HK-2 (cell line): Measurements from ENCODE around the gene LSR.
"Not testable (repeated sequence)": the region's sequence is repeated elsewhere in the genome, so short reads cannot be mapped to it uniquely, and the experiment has no call there.

Experiments
- DNase-seq: peaks from one replicate; pipeline ENCODE4 v3.0.0-alpha.2; 2018; ENCODE audit not compliant: unreplicated experiment

Gene LSR

DNA sequence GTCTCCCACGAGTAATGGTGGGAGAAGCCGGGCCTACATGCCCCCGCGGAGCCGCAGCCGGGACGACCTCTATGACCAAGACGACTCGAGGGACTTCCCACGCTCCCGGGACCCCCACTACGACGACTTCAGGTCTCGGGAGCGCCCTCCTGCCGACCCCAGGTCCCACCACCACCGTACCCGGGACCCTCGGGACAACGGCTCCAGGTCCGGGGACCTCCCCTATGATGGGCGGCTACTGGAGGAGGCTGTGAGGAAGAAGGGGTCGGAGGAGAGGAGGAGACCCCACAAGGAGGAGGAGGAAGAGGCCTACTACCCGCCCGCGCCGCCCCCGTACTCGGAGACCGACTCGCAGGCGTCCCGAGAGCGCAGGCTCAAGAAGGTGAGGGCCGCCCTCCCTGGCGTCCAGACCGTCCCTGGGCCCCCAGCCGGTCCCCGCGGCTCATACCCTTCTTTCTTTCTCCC is 18.6 kb downstream of the LSR start:
- DNase-seq = peak; percentile 50

GRCh38 chr19:35267818-35268535 is 19.2 kb downstream of the LSR start:
- DNase-seq = peak; percentile 77

DNA sequence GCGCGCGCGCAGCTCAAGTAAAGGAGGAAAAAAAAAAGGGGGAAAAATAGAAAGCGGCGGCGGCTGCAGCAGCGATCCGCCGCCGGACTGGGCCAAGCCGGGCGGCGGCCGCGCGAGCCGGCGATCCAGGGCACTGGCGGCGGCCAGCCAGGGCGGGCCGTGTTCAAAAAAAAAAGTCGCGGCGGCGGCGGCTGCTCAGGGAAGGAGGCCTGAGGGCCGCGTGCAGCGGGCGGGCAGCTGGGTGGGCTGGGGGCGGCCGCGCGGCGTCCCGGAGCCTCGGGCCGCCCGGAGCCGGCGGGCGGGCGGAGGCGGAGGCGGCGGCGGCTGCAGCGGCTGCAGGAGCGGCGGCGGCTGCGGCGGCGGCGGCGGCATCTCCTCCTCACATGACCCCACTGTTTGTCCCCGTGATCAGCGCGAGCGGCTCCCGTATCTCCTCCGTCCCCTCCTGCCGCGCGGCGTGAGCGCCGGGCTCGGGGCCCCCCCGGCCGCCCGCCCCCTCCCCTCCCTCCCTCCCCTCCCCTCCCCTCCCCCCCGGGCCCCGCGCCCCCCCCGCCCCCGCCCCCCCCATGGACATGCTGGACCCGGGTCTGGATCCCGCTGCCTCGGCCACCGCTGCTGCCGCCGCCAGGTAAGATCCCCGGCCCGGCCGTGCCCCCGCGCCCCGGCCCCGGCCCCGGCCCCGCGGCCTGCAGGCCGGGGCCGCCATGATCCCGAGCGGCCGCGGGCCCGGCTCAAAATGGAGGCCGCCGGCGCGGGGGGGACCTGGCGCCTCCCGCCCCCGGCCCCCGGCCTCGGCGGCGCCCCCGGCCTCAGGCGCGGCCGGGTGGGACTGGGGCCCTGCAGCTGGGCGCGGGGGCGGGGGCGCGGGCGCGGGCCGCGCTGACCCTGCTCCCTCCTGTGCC is 20.0 kb downstream of the LSR start, which contains the start of gene USF2:
TSS of gene USF2 (plus strand) at position 427 of the 902 bp plus-strand sequence. CDS start at position 567, 140 bp downstream.
- peak; percentile 62 for DNase-seq

DNA sequence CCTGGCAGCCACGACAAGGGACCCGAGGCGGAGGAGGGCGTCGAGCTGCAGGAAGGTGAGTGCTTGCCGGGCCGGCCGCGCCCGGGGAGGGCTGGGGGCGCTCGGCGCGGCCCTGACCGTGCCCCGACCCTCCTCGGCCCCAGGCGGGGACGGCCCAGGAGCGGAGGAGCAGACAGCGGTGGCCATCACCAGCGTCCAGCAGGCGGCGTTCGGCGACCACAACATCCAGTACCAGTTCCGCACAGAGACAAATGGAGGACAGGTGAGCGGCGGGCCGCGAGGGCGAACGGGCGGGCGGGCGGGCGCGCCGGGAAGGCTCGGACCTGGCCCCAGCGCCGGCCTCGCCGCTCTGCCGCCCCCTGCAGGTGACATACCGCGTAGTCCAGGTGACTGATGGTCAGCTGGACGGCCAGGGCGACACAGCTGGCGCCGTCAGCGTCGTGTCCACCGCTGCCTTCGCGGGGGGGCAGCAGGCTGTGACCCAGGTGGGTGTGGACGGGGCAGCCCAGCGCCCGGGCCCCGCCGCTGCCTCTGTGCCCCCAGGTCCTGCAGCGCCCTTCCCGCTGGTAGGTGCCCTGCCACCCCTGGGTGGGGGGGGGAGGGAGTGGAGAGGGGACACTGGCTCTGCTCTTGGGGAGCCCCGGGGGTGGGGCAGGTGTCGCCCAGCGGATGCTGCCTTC is 20.8 kb downstream of the LSR start:
- DNase-seq = peak; percentile 94

DNA sequence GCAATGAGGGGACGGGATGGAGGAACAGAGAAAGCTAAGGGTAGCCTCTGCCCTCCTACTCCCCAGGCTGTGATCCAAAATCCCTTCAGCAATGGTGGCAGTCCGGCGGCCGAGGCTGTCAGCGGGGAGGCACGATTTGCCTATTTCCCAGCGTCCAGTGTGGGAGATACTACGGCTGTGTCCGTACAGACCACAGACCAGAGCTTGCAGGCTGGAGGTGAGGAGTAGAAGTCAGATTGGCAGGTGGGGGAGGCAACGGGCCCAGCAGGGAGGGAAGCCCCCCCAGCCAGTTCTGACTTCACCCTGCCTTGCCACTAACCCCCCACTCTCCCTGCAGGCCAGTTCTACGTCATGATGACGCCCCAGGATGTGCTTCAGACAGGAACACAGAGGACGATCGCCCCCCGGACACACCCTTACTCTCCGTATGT is 21.6 kb downstream of the LSR start:
- DNase-seq = no peak

DNA sequence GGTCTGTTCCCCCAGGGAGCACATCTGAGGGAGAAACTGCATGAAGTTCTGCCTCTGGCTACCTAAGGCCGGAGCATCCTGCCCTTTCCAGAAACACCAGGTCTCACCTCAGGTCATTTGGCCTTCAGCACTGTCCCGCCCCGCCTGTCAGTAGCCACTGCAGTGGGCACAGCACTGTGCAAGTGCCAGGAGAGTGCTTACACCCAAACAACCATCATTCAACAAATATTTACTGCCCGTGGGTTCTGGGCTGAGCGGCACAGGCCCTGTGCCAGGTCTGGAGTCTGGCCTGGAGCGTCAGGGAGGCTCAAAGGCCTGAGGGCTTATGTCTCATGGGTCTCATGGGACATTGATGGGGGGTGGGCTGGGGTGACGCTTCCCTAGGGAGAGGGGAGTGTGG is 22.7 kb downstream of the LSR start:
- DNase-seq = no peak

GRCh38 chr19:35272122-35272719 is 23.4 kb downstream of the LSR start:
- DNase-seq = no peak

- DNase-seq = no peak
These were observed 24.3 kb downstream of the LSR start for GRCh38 chr19:35272954-35273649.

GRCh38 chr19:35273686-35274259 is 25.0 kb downstream of the LSR start:
- DNase-seq = no peak

DNA sequence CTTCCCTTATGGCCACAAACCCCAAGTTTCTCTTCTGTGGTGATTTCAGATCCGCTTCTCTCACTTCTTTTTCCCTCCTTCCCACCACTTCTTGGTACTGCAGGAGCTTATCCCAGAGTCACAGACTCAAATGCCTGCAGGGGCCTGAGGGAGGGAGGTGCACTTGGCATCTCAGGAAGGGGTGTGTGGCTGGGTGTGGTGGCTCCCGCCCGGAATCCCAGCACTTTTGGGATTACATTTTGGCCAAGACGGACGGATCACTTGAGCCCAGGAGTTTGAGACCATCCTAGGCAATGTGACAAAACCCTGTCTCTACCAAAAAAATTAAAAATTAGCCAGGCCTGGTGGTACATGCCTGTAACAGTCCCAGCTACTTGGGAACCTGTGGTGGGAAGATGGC is 25.5 kb downstream of the LSR start:
- no peak for DNase-seq

DNA sequence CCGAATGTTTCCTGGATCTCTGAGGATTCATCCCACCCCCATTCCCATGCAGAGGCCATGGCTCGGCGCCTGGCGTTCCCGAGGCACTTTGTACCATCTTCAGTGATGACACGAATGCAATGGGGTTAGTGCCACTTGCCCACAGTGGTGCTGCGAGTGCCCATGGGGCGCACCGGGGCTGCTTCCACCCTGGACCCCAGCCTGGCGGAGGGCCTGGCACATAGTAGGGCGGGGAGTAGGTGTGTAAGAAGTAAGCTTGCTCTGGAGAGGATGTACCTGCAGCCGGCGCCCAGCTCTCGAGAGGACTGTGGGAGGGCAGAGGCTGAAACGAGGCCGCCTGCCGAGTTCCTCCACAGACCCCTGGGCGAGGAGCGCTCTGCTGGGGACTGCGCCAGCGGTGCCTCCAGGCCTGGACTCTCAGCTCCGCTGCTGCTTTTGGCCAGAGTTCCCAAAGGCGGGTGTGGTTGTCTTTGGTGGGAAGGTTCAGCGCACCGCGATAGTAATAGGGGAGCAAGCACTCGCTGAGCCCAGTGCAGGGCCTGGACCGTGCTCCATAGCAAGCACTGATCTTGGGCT is 28.0 kb downstream of the LSR start:
- DNase-seq = no peak

- no peak for DNase-seq
These were observed 29.9 kb downstream of the LSR start for GRCh38 chr19:35278578-35279284.

DNA sequence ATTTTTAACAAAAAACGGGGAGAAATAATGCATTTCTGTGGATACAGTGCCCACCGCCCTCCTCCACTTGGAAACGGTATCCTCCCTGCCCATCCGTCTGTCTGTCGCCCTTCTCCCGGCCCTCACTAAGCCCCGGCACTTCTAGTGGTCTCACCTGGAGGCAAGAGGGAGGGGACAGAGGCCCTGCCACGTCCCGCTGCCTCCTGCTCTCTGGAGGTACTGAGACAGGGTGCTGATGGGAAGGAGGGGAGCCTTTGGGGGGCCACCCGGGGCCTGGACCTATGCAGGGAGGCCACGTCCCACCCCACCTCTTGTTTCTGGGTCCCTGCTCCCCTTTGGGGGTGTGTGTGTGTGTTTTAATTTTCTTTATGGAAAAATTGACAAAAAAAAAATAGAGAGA is 30.6 kb downstream of the LSR start:
- DNase-seq = no peak

GRCh38 chr19:35279985-35280821 is 31.4 kb downstream of the LSR start:
- no peak for DNase-seq

- DNase-seq = no peak
These were observed 32.5 kb downstream of the LSR start for GRCh38 chr19:35281303-35281702.

GRCh38 chr19:35284153-35285094 is 35.6 kb downstream of the LSR start:
- no peak for DNase-seq

DNA sequence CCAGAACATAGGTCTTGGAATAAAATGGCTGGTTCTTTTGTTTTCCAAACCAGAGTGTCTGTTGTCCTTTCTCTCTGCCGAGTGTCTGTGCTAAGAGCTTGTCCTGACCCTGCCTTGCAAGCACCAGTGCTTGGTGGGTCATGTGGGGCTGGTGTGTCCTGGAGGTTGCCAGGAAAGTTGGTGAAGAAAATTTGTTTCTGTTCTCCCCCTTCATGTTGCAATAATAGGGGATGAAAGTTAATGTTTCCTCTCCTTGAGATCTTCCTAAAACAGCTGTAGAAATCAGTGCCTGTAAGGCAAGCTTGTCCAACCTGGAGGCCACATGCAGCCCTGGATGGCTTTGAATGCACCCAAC is 36.3 kb downstream of the LSR start:
- no peak for DNase-seq

DNA sequence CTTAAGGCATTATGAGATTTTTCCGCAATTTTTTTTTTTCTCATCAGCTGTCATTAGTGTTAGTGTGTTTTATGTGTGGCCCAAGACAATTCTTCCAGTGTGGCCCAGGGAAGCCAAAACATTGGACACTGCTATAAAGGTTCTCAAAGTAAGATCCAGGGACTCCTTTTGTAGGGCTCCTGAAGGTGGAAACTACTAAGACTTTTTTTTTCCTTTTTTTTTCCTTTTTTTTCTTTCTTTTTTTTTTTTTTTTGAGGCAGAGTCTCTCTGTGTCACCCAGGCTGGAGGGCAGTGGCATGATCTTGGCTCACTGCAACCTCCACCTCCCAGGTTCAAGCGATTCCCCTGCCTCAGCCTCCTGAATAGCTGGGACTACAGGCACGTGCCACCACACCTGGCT is 36.7 kb downstream of the LSR start:
- DNase-seq = not testable (repeated sequence)
